Keratinocyte (primary cell): ENCODE data around the gene GALNT9. TPM values are rescaled to one million over a fixed set of nuclear protein-coding genes. Genes with fewer than 3 reads are reported as not detected.

Experiments
- DNase-seq: peaks from one replicate; pipeline ENCODE4 v3.0.0-alpha.2; 2011; ENCODE audit warnings: low read depth, missing footprints, low spot score
- FAIRE-seq: peaks from 2 replicates; lab custom pipeline; 2011; peaks lifted over from hg19 to GRCh38; lab: Jason Lieb, UNC
- H2AFZ ChIP-seq: 2 replicates; pipeline ENCODE4 v1.6.0; 2012; ENCODE audit warnings: low read length, control low read depth, inconsistent platforms; ENCODE audit not compliant: control insufficient read depth
- H3K27ac ChIP-seq: 2 replicates; pipeline ENCODE4 v1.5.1; 2011; ENCODE audit warnings: low read length; ENCODE audit not compliant: control insufficient read depth, insufficient read depth
- H3K27me3 ChIP-seq: 3 replicates; pipeline ENCODE4 v1.6.0; 2011; ENCODE audit warnings: low read length; ENCODE audit not compliant: control insufficient read depth, insufficient read depth; ENCODE audit errors: extremely low read depth
- H3K36me3 ChIP-seq, 2 experiments: 2 replicates in 1 of 2; 3 replicates in 1 of 2; pipeline ENCODE4 v1.5.1; 2011; ENCODE audit warnings: low read length in 2 of 2, mild to moderate bottlenecking in 1 of 2; ENCODE audit not compliant: control insufficient read depth in 2 of 2, insufficient read depth in 2 of 2; ENCODE audit errors: extremely low read depth in 1 of 2
- H3K4me1 ChIP-seq: 3 replicates; pipeline ENCODE4 v1.5.1; 2011; ENCODE audit warnings: low read length; ENCODE audit not compliant: control insufficient read depth, insufficient read depth; ENCODE audit errors: extremely low read depth
- H3K4me2 ChIP-seq: 3 replicates; pipeline ENCODE4 v1.6.0; 2011; ENCODE audit warnings: low read depth, low read length; ENCODE audit not compliant: control insufficient read depth, insufficient read depth; ENCODE audit errors: extremely low read depth
- H3K4me3 ChIP-seq, 3 experiments: fragments of 200-600 bp in 1 of 3; sonication (generic) in 1 of 3; 2 replicates in 2 of 3; 3 replicates in 1 of 3; pipeline ENCODE4 v1.5.1; 2011 to 2016; ENCODE audit warnings: low read length in 3 of 3, mild to moderate bottlenecking in 3 of 3, control low read depth in 2 of 3, inconsistent platforms in 1 of 3, low read depth in 1 of 3, mixed read lengths in 1 of 3, mixed run types in 1 of 3, moderate library complexity in 1 of 3; ENCODE audit not compliant: control insufficient read depth in 2 of 3, insufficient read depth in 2 of 3; ENCODE audit errors: extremely low read depth in 1 of 3
- H3K79me2 ChIP-seq: 2 replicates; pipeline ENCODE4 v1.6.0; 2012; ENCODE audit warnings: low read length; ENCODE audit not compliant: control insufficient read depth, insufficient read depth
- H3K9ac ChIP-seq: 3 replicates; pipeline ENCODE4 v1.6.0; 2011; ENCODE audit warnings: low read length; ENCODE audit not compliant: control insufficient read depth, insufficient read depth; ENCODE audit errors: extremely low read depth
- H3K9me1 ChIP-seq: 3 replicates; pipeline ENCODE4 v1.6.0; 2011; ENCODE audit warnings: low read length; ENCODE audit not compliant: control insufficient read depth, insufficient read depth; ENCODE audit errors: extremely low read depth
- H3K9me3 ChIP-seq: 2 replicates; pipeline ENCODE4 v1.5.1; 2012; ENCODE audit warnings: low read depth, low read length; ENCODE audit not compliant: control insufficient read depth
- H4K20me1 ChIP-seq: 3 replicates; pipeline ENCODE4 v1.6.0; 2011; ENCODE audit warnings: low read length; ENCODE audit not compliant: control insufficient read depth, insufficient read depth; ENCODE audit errors: extremely low read depth
- EZH2 ChIP-seq: IDR thresholded peaks from one replicate; pipeline ENCODE4 v1.6.1; 2012; ENCODE audit warnings: inconsistent platforms, mild to moderate bottlenecking, low read length, moderate library complexity
- dilution Hi-C: fragments of 300-500 bp; cut with MboI; formaldehyde crosslinking; loops from one replicate; pipeline ENCODE4 v1.7.0; 2020; ENCODE audit warnings: low sequenced_read_pairs; ENCODE audit not compliant: extremely low pct_ligation_motif_present
- polyA plus RNA-seq, 5 experiments: library from polyadenylated mRNA; depleted of rRNA in 3 of 5; stranded (reverse) in 3 of 5; stranded (forward) in 1 of 5; unstranded in 1 of 5; fragments of >200 nt; gene quantifications; 1 replicate in 1 of 5; 2 replicates in 3 of 5; 3 replicates in 1 of 5; pipeline versions ENCODE4 v1.2.1 to v1.2.3, GENCODE V29; 2011 to 2012; ENCODE audit warnings: missing spikeins in 2 of 5, low read depth in 1 of 5, low replicate concordance in 1 of 5
- TF ChIP-seq, protein P1 (sequence below), 3 experiments: IDR thresholded peaks in 1 of 3; conservative IDR thresholded peaks in 1 of 3; optimal IDR thresholded peaks in 1 of 3; 2 replicates in 2 of 3; 3 replicates in 1 of 3; pipeline versions ENCODE3 to v1.5.1; 2011; ENCODE audit warnings: low read length in 3 of 3, mild to moderate bottlenecking in 3 of 3, moderate library complexity in 2 of 3, control low read depth in 1 of 3, inconsistent platforms in 1 of 3; ENCODE audit not compliant: insufficient read depth in 2 of 3; ENCODE audit errors: extremely low read depth in 1 of 3

Gene GALNT9
- polyA plus RNA-seq, 1 donor (not counting 4 experiments of a cell fraction or from before 2014, with no cell fraction given), result not detected

DNA sequence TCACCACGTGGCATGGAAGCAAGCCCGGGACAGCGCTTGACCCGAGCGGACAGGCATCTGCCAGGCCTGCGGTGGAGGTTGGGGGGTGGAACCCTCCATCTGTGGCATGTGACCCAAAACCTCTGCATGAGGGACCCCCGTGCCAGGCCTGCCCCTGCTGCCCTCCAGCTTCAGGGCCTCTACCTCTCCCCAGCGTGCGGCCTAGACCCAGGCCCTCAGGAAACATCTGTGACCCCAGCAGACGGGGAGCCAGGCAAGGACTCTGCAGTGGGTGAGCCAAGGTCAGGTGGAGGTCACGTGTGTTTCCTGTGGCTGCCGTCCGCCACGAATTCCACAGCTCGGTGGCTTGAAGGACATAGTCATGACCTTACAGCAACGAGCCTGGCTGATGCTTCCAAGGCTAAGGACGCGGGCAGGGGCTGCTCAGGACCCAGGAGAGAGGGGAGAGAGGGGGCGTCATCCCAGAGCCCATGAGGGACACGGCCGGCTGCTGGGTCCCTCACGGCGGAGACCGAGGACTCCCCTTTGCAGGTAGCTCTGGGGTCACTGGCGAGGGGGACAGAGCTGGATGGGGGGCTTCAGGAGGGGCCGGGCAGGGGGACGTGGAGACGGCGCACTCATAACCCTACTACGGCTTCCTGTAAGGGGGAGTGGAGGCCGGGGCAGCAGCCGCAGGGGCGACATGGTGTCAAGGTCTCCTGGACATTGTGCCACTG lies 91.5 kb downstream of the GALNT9 start:
- H3K9me1 ChIP-seq, result no peaks in the 10 kb centered on the region
- no peak for FAIRE-seq

DNA sequence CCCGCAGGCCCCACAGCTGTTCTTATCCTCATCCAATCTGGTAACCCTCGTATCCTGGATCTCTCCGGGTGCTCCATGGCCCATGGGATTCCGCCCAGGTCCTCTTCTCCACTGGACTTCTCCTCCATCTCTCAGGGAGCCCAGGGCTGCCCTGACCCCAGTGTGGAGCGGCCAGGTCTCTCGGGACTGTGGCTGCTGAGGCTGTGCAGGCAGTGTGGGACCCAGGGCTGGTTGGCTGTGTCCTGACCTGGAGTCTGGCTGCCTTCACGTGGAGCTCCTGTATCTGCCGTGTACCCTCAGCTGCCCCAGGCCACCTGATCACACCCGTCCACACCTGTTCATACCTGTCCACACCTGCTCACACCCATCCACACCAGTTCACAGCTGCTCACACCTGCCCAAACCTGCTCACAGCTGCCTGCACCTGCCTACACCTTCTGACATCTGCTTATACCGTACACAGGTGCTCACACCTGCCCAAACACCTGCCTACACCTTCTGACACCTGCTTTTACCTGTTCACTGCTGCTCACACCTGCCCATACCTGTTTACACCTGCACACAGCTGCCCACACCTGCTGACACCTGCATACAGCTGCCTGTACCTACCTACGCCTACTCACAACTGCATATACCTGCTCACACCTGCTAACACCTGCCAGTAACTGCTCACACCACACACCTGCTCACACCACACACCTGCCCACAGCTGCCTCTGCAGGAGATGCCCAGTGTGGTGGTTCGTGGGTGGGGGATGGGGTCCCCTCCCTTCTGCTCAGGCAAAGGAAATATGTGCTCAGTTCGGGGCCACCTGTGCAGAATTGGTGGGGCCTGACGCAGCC lies 92.2 kb downstream of the GALNT9 start:
- TF ChIP-seq, protein P1, sequence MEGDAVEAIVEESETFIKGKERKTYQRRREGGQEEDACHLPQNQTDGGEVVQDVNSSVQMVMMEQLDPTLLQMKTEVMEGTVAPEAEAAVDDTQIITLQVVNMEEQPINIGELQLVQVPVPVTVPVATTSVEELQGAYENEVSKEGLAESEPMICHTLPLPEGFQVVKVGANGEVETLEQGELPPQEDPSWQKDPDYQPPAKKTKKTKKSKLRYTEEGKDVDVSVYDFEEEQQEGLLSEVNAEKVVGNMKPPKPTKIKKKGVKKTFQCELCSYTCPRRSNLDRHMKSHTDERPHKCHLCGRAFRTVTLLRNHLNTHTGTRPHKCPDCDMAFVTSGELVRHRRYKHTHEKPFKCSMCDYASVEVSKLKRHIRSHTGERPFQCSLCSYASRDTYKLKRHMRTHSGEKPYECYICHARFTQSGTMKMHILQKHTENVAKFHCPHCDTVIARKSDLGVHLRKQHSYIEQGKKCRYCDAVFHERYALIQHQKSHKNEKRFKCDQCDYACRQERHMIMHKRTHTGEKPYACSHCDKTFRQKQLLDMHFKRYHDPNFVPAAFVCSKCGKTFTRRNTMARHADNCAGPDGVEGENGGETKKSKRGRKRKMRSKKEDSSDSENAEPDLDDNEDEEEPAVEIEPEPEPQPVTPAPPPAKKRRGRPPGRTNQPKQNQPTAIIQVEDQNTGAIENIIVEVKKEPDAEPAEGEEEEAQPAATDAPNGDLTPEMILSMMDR (optimal IDR thresholded peaks at IDR 0.05 in 1 of 3, IDR thresholded peaks at IDR 0.05 in 1 of 3, conservative IDR thresholded peaks at IDR 0.05 in 1 of 3; ENCODE audit: extremely low read depth in 1 of 3, insufficient read depth in 2 of 3, low read length in 3 of 3), result no peak
- no peak for TF ChIP-seq EZH2
- H3K4me3 ChIP-seq, result no peak overlapping the region
- H3K79me2 ChIP-seq, result no peaks in the 10 kb centered on the region
- no peak overlapping the region for H3K27ac ChIP-seq
- H4K20me1 ChIP-seq, result no peaks in the 10 kb centered on the region
- DNase-seq (no peak), FAIRE-seq (no peak)
- no peaks in the 10 kb centered on the region for H3K9me1 ChIP-seq
- dilution Hi-C loops, result no loop called here
- no peak overlapping the region for H3K4me2 ChIP-seq
- H3K9ac ChIP-seq, result no peak overlapping the region
- peaks cover 5% of the 10 kb centered on the region for H3K9me3 ChIP-seq
- H2AFZ ChIP-seq, result no peak overlapping the region
- H3K4me1 ChIP-seq, result no peaks in the 10 kb centered on the region
- H3K36me3 ChIP-seq, result no peaks in the 10 kb centered on the region
- no peaks in the 10 kb centered on the region for H3K27me3 ChIP-seq

More for the DNA sequence above, 91.5 kb downstream of the GALNT9 start:
- DNase-seq, result no peak
- Histone ChIP-seq H3K27me3 (no peaks in the 10 kb centered on the region), H2AFZ (no peak overlapping the region), H3K27ac (no peak overlapping the region), H3K4me3 (no peak overlapping the region), H3K79me2 (no peaks in the 10 kb centered on the region), H4K20me1 (no peaks in the 10 kb centered on the region), H3K4me1 (no peaks in the 10 kb centered on the region), H3K9me3 (peaks cover 5% of the 10 kb centered on the region), H3K9ac (no peak overlapping the region), H3K36me3 (no peaks in the 10 kb centered on the region), H3K4me2 (no peak overlapping the region)
- dilution Hi-C loops, result no loop called here
- no peak for TF ChIP-seq EZH2
- TF ChIP-seq, protein P1 (optimal IDR thresholded peaks at IDR 0.05 in 1 of 3, IDR thresholded peaks at IDR 0.05 in 1 of 3, conservative IDR thresholded peaks at IDR 0.05 in 1 of 3; ENCODE audit: extremely low read depth in 1 of 3, insufficient read depth in 2 of 3, low read length in 3 of 3), result no peak
